HepG2 (cell line): ENCODE results near the gene CLTCL1. TPM values are rescaled to one million over a fixed set of nuclear protein-coding genes. Genes with fewer than 3 reads are reported as not detected.

Experiments used
- ATAC-seq: fragments of 200-7000 bp; cut with Tn5 transposase; 3 replicates; pipeline ENCODE4 v1.9.1; 2020; ENCODE audit warnings: mild to moderate bottlenecking, moderate library complexity
- BruUV-seq: library from RNA; stranded (reverse); fragments of 400-500 nt; replicated peaks from 2 replicates; lab custom pipeline; 2021; lab: Mats Ljungman, UMichigan
- CTCF ChIA-PET: fragments of 300-600 bp; formaldehyde crosslinking; extraction: SDS; loops from one replicate; lab custom pipeline; 2021; ENCODE audit warnings: low total read pairs, inconsistent platforms, low intra/inter-chr PET ratio; lab: Yijun Ruan, JAX
- POLR2A ChIA-PET: fragments of 350-600 bp; sonication (Branson Sonifier 250); formaldehyde crosslinking; loops from one replicate; lab custom pipeline; 2020; ENCODE audit warnings: antibody characterized with exemption, inconsistent platforms; lab: Yijun Ruan, JAX
- DNase-seq: peaks from one replicate; pipeline ENCODE4 v3.0.0-alpha.2; 2015; ENCODE audit warnings: low spot score
- FAIRE-seq: peaks from 3 replicates; lab custom pipeline; 2011; peaks lifted over from hg19 to GRCh38; lab: Jason Lieb, UNC
- H2AFZ ChIP-seq: one replicate; pipeline ENCODE4 v1.6.1; 2011; ENCODE audit warnings: low read length, inconsistent platforms
- H3K27ac ChIP-seq: fragments of 300-600 bp; 3 replicates; pipeline ENCODE4 v1.8.0; 2011; ENCODE audit warnings: mixed run types, mild to moderate bottlenecking, mixed read lengths, low read length, inconsistent platforms; ENCODE audit not compliant: insufficient read depth; ENCODE audit errors: extremely low read length
- H3K27me3 ChIP-seq, 2 experiments: fragments of 200-600 bp in 1 of 2; 2 replicates in 1 of 2; 3 replicates in 1 of 2; pipeline versions ENCODE4 v1.6.0 to v1.8.0; 2011; ENCODE audit warnings: low read length in 2 of 2, mild to moderate bottlenecking in 2 of 2, moderate library complexity in 2 of 2, inconsistent platforms in 1 of 2; ENCODE audit not compliant: insufficient read depth in 2 of 2, control insufficient read depth in 1 of 2
- H3K36me3 ChIP-seq, 2 experiments: fragments of 200-600 bp in 1 of 2; replicated peaks in 1 of 2; 2 replicates in 1 of 2; 3 replicates in 1 of 2; pipeline versions ENCODE4 v1.5.1 to v1.8.0; 2011; ENCODE audit warnings: low read length in 2 of 2, inconsistent platforms in 1 of 2; ENCODE audit not compliant: insufficient read depth in 2 of 2, control insufficient read depth in 1 of 2
- H3K4me1 ChIP-seq: 2 replicates; pipeline ENCODE4 v1.5.1; 2012; ENCODE audit warnings: low read length, inconsistent platforms; ENCODE audit not compliant: insufficient read depth
- H3K4me2 ChIP-seq: 2 replicates; pipeline ENCODE4 v1.6.0; 2011; ENCODE audit warnings: low read depth, low read length, inconsistent platforms
- H3K4me3 ChIP-seq, 3 experiments: fragments of 200-600 bp in 1 of 3; sonication (generic), shearing (Covaris generic) in 1 of 3; replicated peaks in 1 of 3; 2 replicates each; pipeline ENCODE4 v1.5.1; 2011 to 2016; ENCODE audit warnings: low read length in 3 of 3, inconsistent platforms in 2 of 3, low read depth in 2 of 3, mild to moderate bottlenecking in 2 of 3, control low read depth in 1 of 3, mixed read lengths in 1 of 3; ENCODE audit not compliant: insufficient read depth in 1 of 3
- H3K79me2 ChIP-seq: one replicate; pipeline ENCODE4 v1.6.1; 2011; ENCODE audit warnings: low read length, inconsistent platforms; ENCODE audit not compliant: insufficient read depth
- H3K9ac ChIP-seq: 2 replicates; pipeline ENCODE4 v1.6.0; 2011; ENCODE audit warnings: mild to moderate bottlenecking, low read depth, low read length, inconsistent platforms; ENCODE audit not compliant: insufficient read depth
- H3K9me3 ChIP-seq: 2 replicates; pipeline ENCODE4 v1.5.1; 2012; ENCODE audit warnings: mild to moderate bottlenecking, low read length
- H4K20me1 ChIP-seq: 2 replicates; pipeline ENCODE4 v1.6.0; 2011; ENCODE audit warnings: inconsistent platforms, mild to moderate bottlenecking, low read length, moderate library complexity; ENCODE audit not compliant: insufficient read depth
- GTF2F1 ChIP-seq: fragments of 150-350 bp; IDR thresholded peaks from 2 replicates; pipeline ENCODE4 v1.6.1; 2014; ENCODE audit warnings: low read length
- HDAC1 ChIP-seq: sonication (generic); formaldehyde crosslinking; IDR thresholded peaks from 2 replicates; pipeline ENCODE4 v1.5.1; 2020; ENCODE audit warnings: mild to moderate bottlenecking, missing genetic modification reagents
- NFRKB ChIP-seq: fragments of 450-650 bp; IDR thresholded peaks from 2 replicates; pipeline ENCODE4 v1.6.1; 2017
- ZFP1 ChIP-seq: IDR thresholded peaks from 2 replicates; pipeline ENCODE4 v1.6.1; 2016
- ZNF430 ChIP-seq: sonication (generic); formaldehyde crosslinking; IDR thresholded peaks from 2 replicates; pipeline ENCODE4 v1.9.0; 2021; ENCODE audit warnings: mild to moderate bottlenecking, missing genetic modification reagents
- ZNF530 ChIP-seq: sonication (generic); formaldehyde crosslinking; IDR thresholded peaks from 2 replicates; pipeline ENCODE4 v1.5.0; 2020; ENCODE audit warnings: low read depth, mild to moderate bottlenecking, missing genetic modification reagents
- WGBS: methylation state at CpG from one replicate; pipeline ENCODE4 v1.1.6; 2017; ENCODE audit warnings: low lambda C conversion rate; 5-methylcytosine and 5-hydroxymethylcytosine counted together
- in situ Hi-C: cut with HindIII; loops from 2 replicates; pipeline ENCODE4 v1.10.0; 2017; ENCODE audit warnings: low pct_unique_long_range_greater_than_20kb; ENCODE audit not compliant: extremely low pct_ligation_motif_present
- intact Hi-C: fragments of 100-400 bp; cut with micrococcal nuclease; formaldehyde crosslinking; loops from one replicate; pipeline ENCODE4 v1.10.0; 2022; ENCODE audit not compliant: unreplicated experiment
- polyA plus RNA-seq, 8 experiments: library from polyadenylated mRNA; depleted of rRNA in 3 of 8; stranded (reverse) in 7 of 8; unstranded in 1 of 8; fragments of >200 nt; fragmentation: Illumina TruSeq in 4 of 8; extraction: Trizol in 4 of 8; gene quantifications; 2 replicates each; pipeline versions ENCODE4 v1.2.1 to v1.2.3, GENCODE V29; 2011 to 2016; ENCODE audit warnings: low read depth in 4 of 8, missing spikeins in 1 of 8, mixed read lengths in 1 of 8; ENCODE audit not compliant: insufficient read depth in 1 of 8
- total RNA-seq, 5 experiments: library from RNA; depleted of rRNA; stranded (reverse); fragments of >200 nt; fragmentation: Illumina TruSeq; extraction: Trizol; gene quantifications; 2 replicates each; pipeline ENCODE4 v1.2.3, GENCODE V29; 2016; ENCODE audit warnings: low read depth in 1 of 5
- TF ChIP-seq, protein P1 (sequence below): sonication (generic); formaldehyde crosslinking; IDR thresholded peaks from 2 replicates; pipeline ENCODE4 v1.5.1; 2020; ENCODE audit warnings: missing genetic modification reagents, mild to moderate bottlenecking, borderline replicate concordance
- TF ChIP-seq, protein P2 (sequence below): fragments of 450-650 bp; IDR thresholded peaks from 2 replicates; pipeline ENCODE4 v1.6.1; 2017; ENCODE audit warnings: mild to moderate bottlenecking
- TF ChIP-seq, protein P3 (sequence below): sonication (generic); formaldehyde crosslinking; IDR thresholded peaks from 2 replicates; pipeline ENCODE4 v1.5.1; 2020; ENCODE audit warnings: mild to moderate bottlenecking, missing genetic modification reagents, borderline replicate concordance

CLTCL1 gene
- total and polyA plus RNA-seq, 2 of the 13 experiments (the other 11 are each of a cell fraction or from before 2014, with no cell fraction given): 8.1 to 10.9 TPM

DNA sequence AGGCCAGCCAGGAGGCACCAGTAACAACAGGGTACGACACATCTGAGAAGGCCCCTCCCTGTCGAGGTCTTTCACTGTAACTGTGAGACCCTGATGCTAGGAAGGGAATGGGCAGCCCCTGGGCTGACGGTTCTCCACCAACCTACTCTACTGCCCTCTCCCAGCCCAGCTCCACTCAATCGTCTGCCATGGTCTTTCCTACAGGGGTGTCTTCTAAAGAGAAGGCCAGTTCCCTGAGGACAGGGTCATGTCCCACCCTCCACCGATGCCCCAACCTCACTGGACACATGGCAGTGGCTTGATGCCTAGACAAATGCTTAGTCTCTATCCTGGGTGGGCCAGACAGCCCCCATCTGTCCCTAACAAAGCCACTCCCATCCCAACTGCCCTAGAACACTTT, 67.0 kb downstream of the CLTCL1 start (continued):
- TF ChIP-seq HDAC1 (CRISPR knock-in tag) (no peak), NFRKB (no peak), ZFP1 (no peak), GTF2F1 (no peak)

DNA sequence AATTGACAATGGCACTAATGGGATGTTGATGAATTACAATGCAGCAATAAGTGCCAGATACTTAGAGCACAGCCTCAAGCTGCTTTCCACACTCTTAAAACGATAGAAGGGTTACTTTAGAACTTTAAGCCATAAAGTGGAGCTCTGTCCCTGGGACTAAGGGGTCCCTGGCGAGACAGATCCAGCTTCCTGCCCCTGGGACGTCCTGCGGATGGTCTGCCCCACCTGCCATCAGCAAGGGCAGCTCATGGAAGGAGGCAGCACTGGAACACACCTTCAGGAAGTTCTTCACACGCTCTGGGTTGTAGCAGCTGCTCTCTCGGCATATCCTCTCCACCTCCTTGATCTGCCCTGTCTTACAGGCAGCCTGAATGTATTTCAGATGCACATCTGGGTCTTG, 67.9 kb downstream of the CLTCL1 start:
- Histone ChIP-seq H3K4me1 (no peaks in the 10 kb centered on the region), H4K20me1 (no peaks in the 10 kb centered on the region), H3K36me3 (peaks cover 7 to 37% of the 10 kb centered on the region in 2 experiments; a peak in 4 of 5 replicates), H3K27me3 (no peaks in the 10 kb centered on the region), H3K9me3 (no peaks in the 10 kb centered on the region), H3K27ac (no peak overlapping the region), H3K4me3 (no peak overlapping the region), H3K79me2 (no peaks in the 10 kb centered on the region), H3K9ac (no peak overlapping the region), H3K4me2 (no peak overlapping the region), H2AFZ (no peak overlapping the region)
- TF ChIP-seq, protein P1, sequence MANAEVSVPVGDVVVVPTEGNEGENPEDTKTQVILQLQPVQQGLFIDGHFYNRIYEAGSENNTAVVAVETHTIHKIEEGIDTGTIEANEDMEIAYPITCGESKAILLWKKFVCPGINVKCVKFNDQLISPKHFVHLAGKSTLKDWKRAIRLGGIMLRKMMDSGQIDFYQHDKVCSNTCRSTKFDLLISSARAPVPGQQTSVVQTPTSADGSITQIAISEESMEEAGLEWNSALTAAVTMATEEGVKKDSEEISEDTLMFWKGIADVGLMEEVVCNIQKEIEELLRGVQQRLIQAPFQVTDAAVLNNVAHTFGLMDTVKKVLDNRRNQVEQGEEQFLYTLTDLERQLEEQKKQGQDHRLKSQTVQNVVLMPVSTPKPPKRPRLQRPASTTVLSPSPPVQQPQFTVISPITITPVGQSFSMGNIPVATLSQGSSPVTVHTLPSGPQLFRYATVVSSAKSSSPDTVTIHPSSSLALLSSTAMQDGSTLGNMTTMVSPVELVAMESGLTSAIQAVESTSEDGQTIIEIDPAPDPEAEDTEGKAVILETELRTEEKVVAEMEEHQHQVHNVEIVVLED (CRISPR knock-in tag): no peak
- TF ChIP-seq ZNF530 (CRISPR knock-in tag) (no peak), ZNF430 (CRISPR knock-in tag) (no peak)
- TF ChIP-seq, protein P2, sequence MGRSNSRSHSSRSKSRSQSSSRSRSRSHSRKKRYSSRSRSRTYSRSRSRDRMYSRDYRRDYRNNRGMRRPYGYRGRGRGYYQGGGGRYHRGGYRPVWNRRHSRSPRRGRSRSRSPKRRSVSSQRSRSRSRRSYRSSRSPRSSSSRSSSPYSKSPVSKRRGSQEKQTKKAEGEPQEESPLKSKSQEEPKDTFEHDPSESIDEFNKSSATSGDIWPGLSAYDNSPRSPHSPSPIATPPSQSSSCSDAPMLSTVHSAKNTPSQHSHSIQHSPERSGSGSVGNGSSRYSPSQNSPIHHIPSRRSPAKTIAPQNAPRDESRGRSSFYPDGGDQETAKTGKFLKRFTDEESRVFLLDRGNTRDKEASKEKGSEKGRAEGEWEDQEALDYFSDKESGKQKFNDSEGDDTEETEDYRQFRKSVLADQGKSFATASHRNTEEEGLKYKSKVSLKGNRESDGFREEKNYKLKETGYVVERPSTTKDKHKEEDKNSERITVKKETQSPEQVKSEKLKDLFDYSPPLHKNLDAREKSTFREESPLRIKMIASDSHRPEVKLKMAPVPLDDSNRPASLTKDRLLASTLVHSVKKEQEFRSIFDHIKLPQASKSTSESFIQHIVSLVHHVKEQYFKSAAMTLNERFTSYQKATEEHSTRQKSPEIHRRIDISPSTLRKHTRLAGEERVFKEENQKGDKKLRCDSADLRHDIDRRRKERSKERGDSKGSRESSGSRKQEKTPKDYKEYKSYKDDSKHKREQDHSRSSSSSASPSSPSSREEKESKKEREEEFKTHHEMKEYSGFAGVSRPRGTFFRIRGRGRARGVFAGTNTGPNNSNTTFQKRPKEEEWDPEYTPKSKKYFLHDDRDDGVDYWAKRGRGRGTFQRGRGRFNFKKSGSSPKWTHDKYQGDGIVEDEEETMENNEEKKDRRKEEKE: no peak
- TF ChIP-seq, protein P3, sequence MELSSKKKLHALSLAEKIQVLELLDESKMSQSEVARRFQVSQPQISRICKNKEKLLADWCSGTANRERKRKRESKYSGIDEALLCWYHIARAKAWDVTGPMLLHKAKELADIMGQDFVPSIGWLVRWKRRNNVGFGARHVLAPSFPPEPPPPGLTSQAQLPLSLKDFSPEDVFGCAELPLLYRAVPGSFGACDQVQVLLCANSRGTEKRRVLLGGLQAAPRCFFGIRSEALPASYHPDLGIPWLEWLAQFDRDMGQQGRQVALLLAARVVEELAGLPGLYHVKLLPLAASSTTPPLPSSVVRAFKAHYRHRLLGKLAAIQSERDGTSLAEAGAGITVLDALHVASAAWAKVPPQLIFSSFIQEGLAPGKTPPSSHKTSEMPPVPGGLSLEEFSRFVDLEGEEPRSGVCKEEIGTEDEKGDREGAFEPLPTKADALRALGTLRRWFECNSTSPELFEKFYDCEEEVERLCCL (CRISPR knock-in tag): no peak
- no TSS peak for BruUV-seq
- no peak for FAIRE-seq
- no peak for DNase-seq
- intact Hi-C loops: no loop called here
- in situ Hi-C loops: no loop called here
- ATAC-seq: no peak
- POLR2A ChIA-PET: no interaction called here
- CTCF ChIA-PET: no interaction called here
- 89% methylated on average over 6 of the region's 6 CpGs for WGBS
